ENCODE results near the gene SCAF11.

The SCAF11 gene

GRCh38 chr12:45977620-45978019, 12.8 kb downstream of the SCAF11 start:
- DNase-seq: no peak

GRCh38 chr12:45975506-45975905, 14.9 kb downstream of the SCAF11 start:
- DNase-seq: no peak

GRCh38 chr12:45974883-45975282, 15.5 kb downstream of the SCAF11 start:
- no peak for DNase-seq

GRCh38 chr12:45974171-45974719, 16.1 kb downstream of the SCAF11 start:
- DNase-seq: no peak

GRCh38 chr12:45973526-45973925, 16.8 kb downstream of the SCAF11 start:
- no peak for DNase-seq

GRCh38 chr12:45970391-45970790, 20.0 kb downstream of the SCAF11 start:
- no peak for DNase-seq

GRCh38 chr12:45969084-45969483, 21.3 kb downstream of the SCAF11 start:
- DNase-seq: no peak

GRCh38 chr12:45966486-45966885, 23.9 kb downstream of the SCAF11 start:
- no peak for DNase-seq

GRCh38 chr12:45962553-45963325, 27.6 kb downstream of the SCAF11 start:
- DNase-seq: no peak

- no peak for DNase-seq
Measured at GRCh38 chr12:45959728-45960127, 30.6 kb downstream of the SCAF11 start.

GRCh38 chr12:45959025-45959424, 31.3 kb downstream of the SCAF11 start:
- no peak for DNase-seq

- DNase-seq: no peak
Measured at GRCh38 chr12:45948546-45948945, 41.8 kb downstream of the SCAF11 start.

GRCh38 chr12:45946435-45946834, 43.9 kb downstream of the SCAF11 start:
- DNase-seq: no peak

GRCh38 chr12:45944771-45945170, 45.6 kb downstream of the SCAF11 start:
- no peak for DNase-seq

GRCh38 chr12:45939759-45940158, 50.6 kb downstream of the SCAF11 start:
- no peak for DNase-seq

- no peak for DNase-seq
Measured at GRCh38 chr12:45938566-45938965, 51.8 kb downstream of the SCAF11 start.

GRCh38 chr12:45934956-45935355, 55.4 kb downstream of the SCAF11 start:
- no peak for DNase-seq

- no peak for DNase-seq
Measured at GRCh38 chr12:45933504-45933903, 56.9 kb downstream of the SCAF11 start.

GRCh38 chr12:45930369-45930768, 60.0 kb downstream of the SCAF11 start:
- DNase-seq: no peak

- no peak for DNase-seq
Measured at GRCh38 chr12:45928309-45928708, 62.1 kb downstream of the SCAF11 start.

- no peak for DNase-seq
Measured at GRCh38 chr12:45918818-45919217, 71.6 kb downstream of the SCAF11 start.

GRCh38 chr12:45915405-45915804, 75.0 kb downstream of the SCAF11 start:
- no peak for DNase-seq

- no peak for DNase-seq
Measured at GRCh38 chr12:45914090-45914489, 76.3 kb downstream of the SCAF11 start.

GRCh38 chr12:45913631-45914030, 76.7 kb downstream of the SCAF11 start:
- no peak for DNase-seq

GRCh38 chr12:45912774-45913173, 77.6 kb downstream of the SCAF11 start:
- no peak for DNase-seq
